Neutrophil (primary cell): ENCODE results near the gene ROR2.

Experiments
- H3K27ac ChIP-seq: fragments of 200-600 bp; sonication (generic); 2 replicates; pipeline ENCODE4 v1.5.1; 2016; ENCODE audit warnings: mild to moderate bottlenecking, moderate library complexity
- H3K27me3 ChIP-seq: fragments of 200-600 bp; sonication (generic); 2 replicates; pipeline ENCODE4 v1.6.0; 2016; ENCODE audit warnings: mild to moderate bottlenecking
- H3K36me3 ChIP-seq: fragments of 200-600 bp; sonication (generic); 2 replicates; pipeline ENCODE4 v1.5.1; 2017
- H3K4me1 ChIP-seq, 2 experiments: fragments of 200-600 bp in 1 of 2; sonication (generic) in 1 of 2; 1 replicate in 1 of 2; 2 replicates in 1 of 2; pipeline versions ENCODE4 v1.5.1 to v1.6.1; 2013 to 2016; ENCODE audit warnings: low read depth in 1 of 2, low read length in 1 of 2, mild to moderate bottlenecking in 1 of 2, moderate library complexity in 1 of 2; ENCODE audit not compliant: control insufficient read depth in 1 of 2, insufficient read depth in 1 of 2
- H3K4me3 ChIP-seq, 2 experiments: fragments of 200-600 bp in 1 of 2; sonication (generic) in 1 of 2; 1 replicate in 1 of 2; 2 replicates in 1 of 2; pipeline ENCODE4 v1.5.1; 2013 to 2016; ENCODE audit warnings: low read depth in 1 of 2, low read length in 1 of 2, mild to moderate bottlenecking in 1 of 2, moderate library complexity in 1 of 2
- H3K9me3 ChIP-seq: fragments of 200-600 bp; sonication (generic); 2 replicates; pipeline ENCODE4 v1.5.1; 2016
- TF ChIP-seq, protein P1 (sequence below): fragments of 200-600 bp; sonication (generic); IDR thresholded peaks from 2 replicates; pipeline ENCODE4 v1.5.1; 2016; ENCODE audit warnings: antibody characterized with exemption

ROR2 gene

DNA sequence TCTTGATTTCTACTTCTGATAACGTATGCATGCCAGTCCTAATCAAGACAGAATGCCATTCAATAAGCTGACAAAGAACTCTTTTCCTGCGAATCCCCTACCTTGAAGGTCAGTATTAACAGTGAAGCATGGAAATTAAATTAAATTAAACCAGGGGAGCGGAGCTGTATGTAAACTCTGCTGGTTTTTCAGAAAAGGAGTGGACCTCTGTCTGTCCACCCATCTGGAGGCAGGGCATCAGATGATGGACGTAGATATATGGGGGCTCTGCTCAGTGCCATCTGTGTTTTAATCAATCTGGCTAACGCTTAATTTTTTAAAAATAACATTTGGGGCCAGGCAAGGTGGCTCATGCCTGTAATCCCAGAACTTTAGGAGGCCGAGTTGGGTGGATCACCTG is 101.9 kb downstream of the ROR2 start:
- H3K9me3 ChIP-seq = no peaks in the 10 kb centered on the region
- H3K27ac ChIP-seq = no peak overlapping the region

DNA sequence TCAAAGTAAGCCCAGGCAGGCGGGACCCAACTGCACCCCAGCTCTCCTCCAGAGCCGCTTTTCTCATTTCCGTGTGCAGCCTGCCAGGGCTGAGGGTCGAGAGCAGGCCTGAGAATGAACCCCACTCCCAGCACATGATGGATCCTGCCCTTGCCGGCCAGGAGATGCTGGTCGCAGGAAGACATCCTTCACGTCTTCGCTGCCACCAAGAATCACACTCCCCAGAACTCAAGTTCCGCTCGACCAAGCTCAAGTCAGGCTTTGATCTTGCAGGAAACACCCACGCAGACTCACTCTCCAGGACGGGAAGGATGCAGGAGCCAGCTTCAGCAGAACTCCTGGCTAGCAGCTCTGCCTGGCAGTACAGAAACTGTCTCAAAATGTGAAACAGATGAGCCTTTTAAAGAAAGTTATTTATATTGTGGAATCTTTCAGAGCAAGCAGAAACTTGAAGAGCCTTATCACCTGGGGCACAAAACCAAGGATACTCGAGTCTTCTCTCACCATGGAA is 102.4 kb downstream of the ROR2 start:
- Histone ChIP-seq H3K4me1 (peaks cover 0 to 4% of the 10 kb centered on the region in 2 experiments), H3K4me3 (no peak overlapping the region), H3K36me3 (no peaks in the 10 kb centered on the region), H3K27ac (no peak overlapping the region), H3K27me3 (peaks cover 41% of the 10 kb centered on the region), H3K9me3 (no peaks in the 10 kb centered on the region)
- TF ChIP-seq, protein P1, sequence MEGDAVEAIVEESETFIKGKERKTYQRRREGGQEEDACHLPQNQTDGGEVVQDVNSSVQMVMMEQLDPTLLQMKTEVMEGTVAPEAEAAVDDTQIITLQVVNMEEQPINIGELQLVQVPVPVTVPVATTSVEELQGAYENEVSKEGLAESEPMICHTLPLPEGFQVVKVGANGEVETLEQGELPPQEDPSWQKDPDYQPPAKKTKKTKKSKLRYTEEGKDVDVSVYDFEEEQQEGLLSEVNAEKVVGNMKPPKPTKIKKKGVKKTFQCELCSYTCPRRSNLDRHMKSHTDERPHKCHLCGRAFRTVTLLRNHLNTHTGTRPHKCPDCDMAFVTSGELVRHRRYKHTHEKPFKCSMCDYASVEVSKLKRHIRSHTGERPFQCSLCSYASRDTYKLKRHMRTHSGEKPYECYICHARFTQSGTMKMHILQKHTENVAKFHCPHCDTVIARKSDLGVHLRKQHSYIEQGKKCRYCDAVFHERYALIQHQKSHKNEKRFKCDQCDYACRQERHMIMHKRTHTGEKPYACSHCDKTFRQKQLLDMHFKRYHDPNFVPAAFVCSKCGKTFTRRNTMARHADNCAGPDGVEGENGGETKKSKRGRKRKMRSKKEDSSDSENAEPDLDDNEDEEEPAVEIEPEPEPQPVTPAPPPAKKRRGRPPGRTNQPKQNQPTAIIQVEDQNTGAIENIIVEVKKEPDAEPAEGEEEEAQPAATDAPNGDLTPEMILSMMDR = no peak

More for the DNA sequence above, 101.9 kb downstream of the ROR2 start:
- TF ChIP-seq, protein P1 = no peak
- H3K4me1 ChIP-seq = peaks cover 0 to 4% of the 10 kb centered on the region in 2 experiments
- no peak overlapping the region for H3K4me3 ChIP-seq
- peaks cover 36% of the 10 kb centered on the region for H3K27me3 ChIP-seq
- H3K36me3 ChIP-seq = no peaks in the 10 kb centered on the region

DNA sequence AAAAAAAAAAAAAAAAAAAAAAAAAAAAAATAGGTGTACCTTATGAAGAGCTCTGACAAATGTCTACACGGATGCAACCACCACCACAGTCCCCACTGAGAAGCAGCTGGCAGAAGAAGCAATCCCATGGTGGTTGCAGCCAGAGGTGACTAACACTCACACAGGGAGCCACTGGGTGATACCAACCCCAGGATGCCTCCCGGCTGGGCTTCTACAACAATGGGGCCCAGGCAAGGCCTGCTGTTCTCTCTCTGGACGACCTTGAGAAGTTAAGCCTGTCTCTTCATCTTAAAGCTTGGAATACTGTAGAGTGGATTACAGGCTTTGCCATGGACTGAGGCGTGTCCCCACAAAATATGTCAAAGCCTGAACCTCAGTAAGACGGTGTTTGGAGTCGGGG is 104.1 kb downstream of the ROR2 start:
- H3K27me3 ChIP-seq = peaks cover 54% of the 10 kb centered on the region
- H3K27ac ChIP-seq = no peak overlapping the region
- TF ChIP-seq, protein P1 = no peak
- H3K4me1 ChIP-seq = peaks cover 0 to 4% of the 10 kb centered on the region in 2 experiments
- H3K4me3 ChIP-seq = no peak overlapping the region
- H3K36me3 ChIP-seq = no peaks in the 10 kb centered on the region
- no peaks in the 10 kb centered on the region for H3K9me3 ChIP-seq

DNA sequence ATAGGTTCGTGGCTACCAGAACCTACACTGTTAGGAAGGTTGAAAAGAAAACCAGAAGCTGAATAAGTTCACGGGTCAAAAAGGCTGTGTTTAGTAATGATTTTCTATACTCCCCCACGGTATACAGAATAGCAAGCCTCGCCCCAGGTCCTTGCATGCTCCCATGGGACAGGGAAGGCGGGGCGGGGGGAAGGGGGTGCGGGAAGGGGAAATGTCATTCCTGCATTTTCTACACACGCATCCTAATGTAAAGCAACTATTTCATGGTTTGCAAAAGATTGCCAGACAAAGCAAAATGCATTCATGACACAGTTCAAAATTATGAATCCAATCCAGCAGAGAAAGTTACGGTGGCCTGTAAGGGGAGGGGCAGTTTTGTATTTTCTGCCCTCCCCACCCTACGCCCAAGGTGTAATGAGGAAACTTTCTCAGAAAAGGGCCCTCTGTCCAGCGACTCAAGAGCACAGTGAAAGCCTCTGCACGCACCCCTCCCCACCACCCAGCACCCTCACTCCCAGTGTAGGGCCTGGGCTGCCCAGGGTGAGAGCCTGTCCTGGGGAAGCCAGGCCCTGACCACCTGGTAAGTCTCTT is 105.2 kb downstream of the ROR2 start:
- no peak overlapping the region for H3K4me3 ChIP-seq
- no peaks in the 10 kb centered on the region for H3K36me3 ChIP-seq
- no peaks in the 10 kb centered on the region for H3K9me3 ChIP-seq
- H3K4me1 ChIP-seq = peaks cover 0 to 4% of the 10 kb centered on the region in 2 experiments
- peaks cover 59% of the 10 kb centered on the region for H3K27me3 ChIP-seq
- no peak overlapping the region for H3K27ac ChIP-seq
- TF ChIP-seq, protein P1 = no peak

DNA sequence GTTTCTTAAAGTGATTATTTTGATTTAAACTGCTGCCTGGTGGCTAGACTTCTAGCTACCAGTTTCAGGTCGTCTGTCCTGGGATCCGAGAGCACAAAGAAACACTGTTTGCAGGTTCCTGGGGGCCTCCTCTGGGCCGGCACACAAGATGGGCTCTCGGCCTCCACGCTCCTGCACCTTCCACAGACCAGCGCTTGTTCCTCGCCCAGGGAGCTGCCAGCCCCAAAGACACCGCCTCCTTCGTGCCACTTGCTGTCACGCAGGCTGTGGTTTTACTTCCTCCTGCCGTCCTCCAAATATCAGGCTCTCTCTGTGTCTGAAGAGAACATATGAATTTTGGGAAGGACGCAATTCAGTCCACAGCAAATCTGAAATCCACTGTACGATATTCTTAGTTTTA is 105.8 kb downstream of the ROR2 start:
- Histone ChIP-seq H3K27ac (no peak overlapping the region), H3K4me1 (peaks cover 0 to 4% of the 10 kb centered on the region in 2 experiments), H3K9me3 (no peaks in the 10 kb centered on the region), H3K36me3 (no peaks in the 10 kb centered on the region), H3K4me3 (no peak overlapping the region), H3K27me3 (peaks cover 60% of the 10 kb centered on the region)
- TF ChIP-seq, protein P1 = no peak
